Measurements from ENCODE around the gene FGFR3. TPM values are rescaled to one million over a fixed set of nuclear protein-coding genes. Genes with fewer than 3 reads are reported as not detected.

Gene FGFR3
- total and polyA plus RNA-seq, 10 of the 15 experiments (the other 5 are each of a cell fraction or from before 2014, with no cell fraction given) = 0.05 to 0.33 (median 0.18) TPM; not detected in 6

DNA sequence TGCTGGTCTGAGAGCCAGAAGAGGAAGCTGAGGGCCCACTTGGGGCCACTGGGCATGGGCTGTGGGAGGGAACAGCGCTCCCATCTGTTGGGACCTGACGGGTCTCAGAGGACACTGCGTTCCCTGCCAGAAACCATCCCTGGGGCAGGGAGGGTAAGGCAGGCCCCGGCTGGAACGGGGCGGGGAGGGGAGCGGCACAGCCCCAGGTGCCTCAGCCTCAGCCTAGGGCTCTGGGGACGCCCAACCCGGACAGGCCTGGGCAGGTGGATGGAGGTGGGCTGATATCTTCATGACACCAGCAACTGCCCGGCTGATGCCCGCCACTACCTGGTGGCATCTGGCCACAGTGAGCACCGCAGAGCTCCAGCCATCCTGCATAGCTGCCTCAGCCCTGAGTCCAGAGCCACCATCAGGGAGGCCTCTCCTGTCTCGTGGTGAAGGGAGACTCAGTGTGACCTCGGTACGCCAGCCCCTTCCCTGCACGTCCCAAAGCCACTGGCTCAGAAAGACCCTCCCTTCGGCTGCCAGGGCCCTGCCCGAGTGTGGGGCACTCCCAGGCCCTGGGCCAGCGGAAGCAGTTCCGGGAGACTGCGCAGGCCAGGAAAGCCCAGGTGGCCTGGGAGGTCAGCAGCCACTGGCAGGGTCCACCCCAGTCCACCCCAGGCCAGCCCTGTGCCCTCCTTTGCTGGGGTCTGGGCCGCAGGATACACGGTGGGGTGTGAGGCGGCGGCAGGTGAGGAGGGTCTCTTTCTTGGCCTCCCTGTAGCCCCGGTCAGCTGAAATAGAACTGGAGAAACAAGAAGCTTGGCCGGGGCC is 34.6 kb upstream of the FGFR3 start (continued):
- no peak for TF ChIP-seq ZBTB11 (CRISPR knock-in tag; IDR thresholded peaks at IDR 0.05)

- no peak overlapping the region for H3K9ac ChIP-seq (ENCODE audit: control insufficient read depth, insufficient read depth, low read length)
- H3K9me3 ChIP-seq (replicated peaks; ENCODE audit: control insufficient read depth, insufficient read depth, low read length) = no peaks in the 10 kb centered on the region
- H2AFZ ChIP-seq (ENCODE audit: control insufficient read depth, low read depth, low read length) = no peak overlapping the region
- ChIA-PET POLR2A (no interaction called here), CTCF (interaction anchor here (0.6 to 1.1 kb wide), 2 partner anchors 58 to 141 kb away, joined by 3 to 6 read pairs; no protein-coding TSS in a partner anchor), RAD21 (ENCODE audit: unreplicated experiment) (no interaction called here), SMC1A (ENCODE audit: uncharacterized antibody, unreplicated experiment) (no interaction called here)
- no peaks in the 10 kb centered on the region for H4K20me1 ChIP-seq (ENCODE audit: control insufficient read depth, insufficient read depth)
- H3K36me3 ChIP-seq (ENCODE audit: control insufficient read depth in 2 of 2, insufficient read depth in 2 of 2, low read length in 1 of 2) = no peaks in the 10 kb centered on the region
- no peaks in the 10 kb centered on the region for H3K79me2 ChIP-seq (ENCODE audit: control insufficient read depth, insufficient read depth, low read length)
- H3K4me2 ChIP-seq (ENCODE audit: control insufficient read depth, insufficient read depth) = no peak overlapping the region
- in situ Hi-C loops (cut with MboI) = no loop called here
- FAIRE-seq = no peak
- ATAC-seq = no peak
- TF ChIP-seq EZH2 (IDR thresholded peaks at IDR 0.05; ENCODE audit: borderline replicate concordance, control insufficient read depth, low read depth, low read length) = no peak
- no peak for TF ChIP-seq BRCA1 (IDR thresholded peaks at IDR 0.05; ENCODE audit: low read depth, low read length)
- TF ChIP-seq SRF (IDR thresholded peaks at IDR 0.05; ENCODE audit: low read depth in 2 of 2, low read length in 2 of 2) = no peak
- TF ChIP-seq ZNF207 (IDR thresholded peaks at IDR 0.05; ENCODE audit: borderline replicate concordance) = no peak
- TF ChIP-seq MXI1 (IDR thresholded peaks at IDR 0.05; ENCODE audit: low read depth, low read length) = no peak
- TF ChIP-seq, protein P1, sequence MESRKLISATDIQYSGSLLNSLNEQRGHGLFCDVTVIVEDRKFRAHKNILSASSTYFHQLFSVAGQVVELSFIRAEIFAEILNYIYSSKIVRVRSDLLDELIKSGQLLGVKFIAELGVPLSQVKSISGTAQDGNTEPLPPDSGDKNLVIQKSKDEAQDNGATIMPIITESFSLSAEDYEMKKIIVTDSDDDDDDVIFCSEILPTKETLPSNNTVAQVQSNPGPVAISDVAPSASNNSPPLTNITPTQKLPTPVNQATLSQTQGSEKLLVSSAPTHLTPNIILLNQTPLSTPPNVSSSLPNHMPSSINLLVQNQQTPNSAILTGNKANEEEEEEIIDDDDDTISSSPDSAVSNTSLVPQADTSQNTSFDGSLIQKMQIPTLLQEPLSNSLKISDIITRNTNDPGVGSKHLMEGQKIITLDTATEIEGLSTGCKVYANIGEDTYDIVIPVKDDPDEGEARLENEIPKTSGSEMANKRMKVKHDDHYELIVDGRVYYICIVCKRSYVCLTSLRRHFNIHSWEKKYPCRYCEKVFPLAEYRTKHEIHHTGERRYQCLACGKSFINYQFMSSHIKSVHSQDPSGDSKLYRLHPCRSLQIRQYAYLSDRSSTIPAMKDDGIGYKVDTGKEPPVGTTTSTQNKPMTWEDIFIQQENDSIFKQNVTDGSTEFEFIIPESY (IDR thresholded peaks at IDR 0.05) = no peak
- no peak for TF ChIP-seq MTA2 (IDR thresholded peaks at IDR 0.05; ENCODE audit: low read depth)
- no peak for TF ChIP-seq GATAD2B (conservative IDR thresholded peaks at IDR 0.05; ENCODE audit: low read depth)
- no peak for TF ChIP-seq HDGF (IDR thresholded peaks at IDR 0.05)
- no peak for TF ChIP-seq NR2C1 (IDR thresholded peaks at IDR 0.05)
- no peak for TF ChIP-seq EP300 (IDR thresholded peaks at IDR 0.05; ENCODE audit: borderline replicate concordance in 1 of 2, control insufficient read depth in 1 of 2, low read depth in 2 of 2, low read length in 2 of 2)
- no peak for TF ChIP-seq FOXM1 (IDR thresholded peaks at IDR 0.05; ENCODE audit: low read depth, low read length)
- TF ChIP-seq, protein P2, sequence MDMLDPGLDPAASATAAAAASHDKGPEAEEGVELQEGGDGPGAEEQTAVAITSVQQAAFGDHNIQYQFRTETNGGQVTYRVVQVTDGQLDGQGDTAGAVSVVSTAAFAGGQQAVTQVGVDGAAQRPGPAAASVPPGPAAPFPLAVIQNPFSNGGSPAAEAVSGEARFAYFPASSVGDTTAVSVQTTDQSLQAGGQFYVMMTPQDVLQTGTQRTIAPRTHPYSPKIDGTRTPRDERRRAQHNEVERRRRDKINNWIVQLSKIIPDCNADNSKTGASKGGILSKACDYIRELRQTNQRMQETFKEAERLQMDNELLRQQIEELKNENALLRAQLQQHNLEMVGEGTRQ (IDR thresholded peaks at IDR 0.05; ENCODE audit: borderline replicate concordance, low read depth, low read length) = no peak
- H3K27ac ChIP-seq (ENCODE audit: control insufficient read depth, insufficient read depth) = no peak overlapping the region
- intact Hi-C loops (cut with micrococcal nuclease; ENCODE audit: unreplicated experiment) = no loop called here
- DNase-seq (ENCODE audit: low read depth, low spot score) = no peak
- BruUV-seq (replicated peaks) = no TSS peak
- no peaks in the 10 kb centered on the region for H3K27me3 ChIP-seq (replicated peaks in 1 of 2; ENCODE audit: control insufficient read depth in 2 of 2, insufficient read depth in 2 of 2, low read length in 1 of 2)
- no peaks in the 10 kb centered on the region for H3K4me1 ChIP-seq (ENCODE audit: control insufficient read depth, insufficient read depth, low read length)
- no peak overlapping the region for H3K4me3 ChIP-seq
- 47% methylated on average over 19 of the region's 19 CpGs for WGBS (ENCODE audit: insufficient coverage, insufficient replicate concordance, low lambda C conversion rate, missing lambda C conversion rate)
Observed at GRCh38 chr4:1759170-1759817, 33.8 kb upstream of the FGFR3 start.
